Subcutaneous adipose tissue (tissue), 4 donors: Measurements from ENCODE around the gene VMP1. TPM values are rescaled to one million over a fixed set of nuclear protein-coding genes. Genes with fewer than 3 reads are reported as not detected.

ENCODE experiments used
- CTCF ChIP-seq: fragments of 450-650 bp; IDR thresholded peaks from one replicate; pipeline ENCODE4 v1.5.1; 2016; ENCODE audit warnings: low read depth, mild to moderate bottlenecking, control low read depth, antibody characterized with exemption, moderate library complexity
- total RNA-seq, 4 donors: library from RNA; depleted of rRNA; stranded (reverse); fragments of >200 nt; gene quantifications; one replicate each; pipeline ENCODE4 v1.1.0, GENCODE V29; 2016

VMP1 gene
- total RNA-seq, 4 donors from 2014 or later = 94.2 to 332 (median 246) TPM

- no peak for TF ChIP-seq CTCF
Measured at GRCh38 chr17:59778996-59779395, 71.5 kb downstream of the VMP1 start.

DNA sequence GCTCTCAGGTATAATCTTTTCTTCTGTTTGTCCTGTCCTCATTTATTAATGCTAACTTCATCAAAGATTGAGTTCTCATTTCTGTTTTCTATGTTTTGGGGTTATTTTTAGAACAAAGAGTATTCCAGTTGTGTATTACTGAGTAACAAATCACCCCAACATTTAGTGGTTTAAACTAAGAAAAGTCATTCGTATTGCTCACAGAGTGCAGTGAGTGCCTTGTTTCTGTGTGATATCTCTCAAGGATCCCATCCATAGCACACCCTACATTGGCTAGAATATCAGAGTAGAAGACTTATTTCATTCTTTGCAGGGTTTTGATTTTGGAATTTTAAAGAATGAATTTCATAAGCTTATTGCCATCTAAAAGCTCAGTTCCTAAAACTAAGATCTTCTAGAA is 72.1 kb downstream of the VMP1 start:
- no peak for TF ChIP-seq CTCF

DNA sequence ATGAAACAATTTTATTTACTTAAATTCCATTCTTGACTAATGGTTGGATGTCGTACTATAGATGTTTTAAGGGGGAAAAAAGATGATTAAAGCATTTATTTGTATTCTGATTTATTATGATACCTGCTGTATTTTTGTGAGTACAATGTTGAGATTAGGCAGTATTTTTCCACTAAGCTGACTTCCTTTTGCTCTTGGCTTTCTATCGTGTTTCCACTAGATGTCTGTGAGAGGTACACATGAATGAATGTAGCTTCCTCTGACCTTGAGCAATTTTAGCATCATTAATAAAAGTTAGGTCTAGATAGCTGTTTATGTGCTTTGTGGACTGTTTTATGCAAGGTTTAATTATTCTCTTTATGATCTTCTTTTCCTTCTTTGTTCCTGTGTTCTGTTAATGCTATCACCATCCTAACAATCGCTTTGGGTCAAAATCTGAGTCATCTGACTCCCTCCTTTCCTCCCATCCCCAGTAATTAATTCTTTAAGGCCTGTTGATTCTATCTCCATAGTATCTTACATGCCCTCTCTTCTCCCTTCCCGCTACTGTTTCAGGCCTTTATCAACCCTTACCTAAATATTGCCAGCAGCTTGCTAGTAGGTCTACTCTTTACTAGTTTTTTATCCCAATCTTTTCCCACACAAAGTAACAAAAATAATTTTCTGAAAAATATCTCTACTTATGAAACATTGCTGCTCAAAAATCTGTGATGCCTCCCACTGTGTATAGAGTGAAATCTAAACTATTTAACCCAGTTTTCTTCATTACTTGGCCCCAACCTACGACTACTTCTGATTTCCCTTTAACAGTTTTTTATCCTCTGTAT is 76.0 kb downstream of the VMP1 start:
- no peak for TF ChIP-seq CTCF

DNA sequence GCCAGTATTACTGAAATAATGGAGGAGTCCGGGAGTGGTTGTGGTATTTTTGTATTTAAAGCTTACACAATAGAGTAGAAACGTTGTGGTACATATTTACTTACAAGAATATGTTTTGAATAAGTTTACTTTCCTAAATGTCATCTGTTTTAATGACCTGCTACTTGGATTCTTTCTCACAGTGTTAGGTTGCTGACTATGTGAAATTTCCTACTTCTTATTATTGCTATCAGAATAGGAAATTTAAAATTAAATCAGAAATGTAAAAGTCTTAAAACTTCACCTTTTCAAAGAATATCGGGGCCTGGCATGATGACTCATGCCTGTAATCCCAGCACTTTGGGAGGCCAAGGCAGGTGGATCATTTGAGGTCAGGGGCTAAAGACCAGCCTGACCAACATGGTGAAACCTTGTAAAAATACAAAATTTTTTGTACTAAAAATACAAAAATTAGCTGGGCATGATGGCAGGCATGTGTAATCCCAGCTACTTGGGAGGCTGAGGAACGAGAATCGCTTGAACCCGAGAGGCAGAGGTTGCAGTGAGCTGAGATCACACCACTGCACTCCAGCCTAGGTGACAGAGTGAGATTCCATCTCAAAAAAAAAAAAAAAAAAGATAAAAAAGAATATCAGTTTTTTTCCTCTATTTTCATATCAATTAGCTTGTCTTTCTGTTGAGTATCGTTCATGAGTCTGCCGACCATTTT is 77.8 kb downstream of the VMP1 start:
- no peak for TF ChIP-seq CTCF

GRCh38 chr17:59786213-59786535 is 78.7 kb downstream of the VMP1 start:
- TF ChIP-seq CTCF = no peak

- no peak for TF ChIP-seq CTCF
Measured at GRCh38 chr17:59786536-59787319, 79.3 kb downstream of the VMP1 start.

- TF ChIP-seq CTCF = no peak
Measured at GRCh38 chr17:59790910-59791309, 83.5 kb downstream of the VMP1 start.
